SK-N-SH treated with all-trans-retinoic acid at 6 μM for 48 hours (cell line): ENCODE data around the gene ANKRD39.

Experiments used
- ATAC-seq: fragments of 200-7000 bp; cut with Tn5 transposase; 3 replicates; pipeline ENCODE4 v1.9.1; 2020; ENCODE audit warnings: mild to moderate bottlenecking, moderate library complexity
- ARNTL ChIP-seq: fragments of 450-650 bp; formaldehyde crosslinking; IDR thresholded peaks from 2 replicates; pipeline ENCODE4 v1.5.0; 2020; ENCODE audit warnings: low read depth, mild to moderate bottlenecking, moderate library complexity, borderline replicate concordance
- BACH2 ChIP-seq: fragments of 250-450 bp; sonication (Bioruptor Pico); IDR thresholded peaks from 2 replicates; pipeline ENCODE4 v1.9.0; 2021; ENCODE audit warnings: mild to moderate bottlenecking, borderline replicate concordance
- CSDC2 ChIP-seq: fragments of 250-450 bp; sonication (Bioruptor Pico); IDR thresholded peaks from 2 replicates; pipeline ENCODE4 v1.5.0; 2020; ENCODE audit warnings: mild to moderate bottlenecking, moderate library complexity
- ESRRG ChIP-seq: fragments of 250-450 bp; sonication (Bioruptor Pico); IDR thresholded peaks from 2 replicates; pipeline ENCODE4 v1.6.1; 2021; ENCODE audit warnings: mild to moderate bottlenecking
- ISL1 ChIP-seq: fragments of 250-450 bp; sonication (Bioruptor Pico); IDR thresholded peaks from 2 replicates; pipeline ENCODE4 v2.1.2; 2022; ENCODE audit warnings: mild to moderate bottlenecking, moderate library complexity
- OSR1 ChIP-seq: fragments of 250-450 bp; sonication (Bioruptor Pico); IDR thresholded peaks from 2 replicates; pipeline ENCODE4 v1.8.0; 2022; ENCODE audit warnings: moderate library complexity, mild to moderate bottlenecking, inconsistent platforms
- PPARA ChIP-seq: fragments of 250-450 bp; sonication (Bioruptor Pico); IDR thresholded peaks from 2 replicates; pipeline ENCODE4 v1.5.0; 2020; ENCODE audit warnings: mild to moderate bottlenecking, borderline replicate concordance
- SNAI2 ChIP-seq: fragments of 250-450 bp; sonication (Bioruptor Pico); IDR thresholded peaks from 2 replicates; pipeline ENCODE4 v1.5.0; 2020; ENCODE audit warnings: mild to moderate bottlenecking, moderate library complexity
- TCF4 ChIP-seq: fragments of 250-450 bp; sonication (Bioruptor Pico); IDR thresholded peaks from 2 replicates; pipeline ENCODE4 v1.8.0; 2021; ENCODE audit warnings: mild to moderate bottlenecking, moderate library complexity, borderline replicate concordance
- TOX ChIP-seq: fragments of 250-450 bp; sonication (Bioruptor Pico); IDR thresholded peaks from 2 replicates; pipeline ENCODE4 v1.8.0; 2021; ENCODE audit warnings: mild to moderate bottlenecking, moderate library complexity, borderline replicate concordance
- TSHZ2 ChIP-seq: fragments of 250-450 bp; sonication (Bioruptor Pico); IDR thresholded peaks from 2 replicates; pipeline ENCODE4 v1.5.0; 2020; ENCODE audit warnings: mild to moderate bottlenecking, moderate library complexity
- ZFP30 ChIP-seq: fragments of 450-650 bp; formaldehyde crosslinking; IDR thresholded peaks from 2 replicates; pipeline ENCODE4 v1.5.0; 2022; ENCODE audit warnings: mild to moderate bottlenecking, moderate library complexity
- ZNF565 ChIP-seq: fragments of 450-650 bp; formaldehyde crosslinking; conservative IDR thresholded peaks from 2 replicates; pipeline ENCODE4 v1.5.0; 2020; ENCODE audit warnings: low read depth, mild to moderate bottlenecking, moderate library complexity
- ZNF70 ChIP-seq: fragments of 450-650 bp; formaldehyde crosslinking; IDR thresholded peaks from 2 replicates; pipeline ENCODE4 v1.5.0; 2020; ENCODE audit warnings: mild to moderate bottlenecking, moderate library complexity
- ZNF8 ChIP-seq: fragments of 450-650 bp; formaldehyde crosslinking; IDR thresholded peaks from 2 replicates; pipeline ENCODE4 v1.5.0; 2020; ENCODE audit warnings: mild to moderate bottlenecking, moderate library complexity
- TF ChIP-seq, protein P1 (sequence below): fragments of 250-450 bp; sonication (Bioruptor Pico); IDR thresholded peaks from 2 replicates; pipeline ENCODE4 v1.8.0; 2021; ENCODE audit warnings: low read depth, mild to moderate bottlenecking, moderate library complexity, borderline replicate concordance
- TF ChIP-seq, protein P2 (sequence below): fragments of 250-450 bp; sonication (Bioruptor Pico); IDR thresholded peaks from 2 replicates; pipeline ENCODE4 v1.8.0; 2020; ENCODE audit warnings: mild to moderate bottlenecking, moderate library complexity, borderline replicate concordance
- TF ChIP-seq, protein P3 (sequence below): fragments of 250-450 bp; sonication (Bioruptor Pico); IDR thresholded peaks from 2 replicates; pipeline ENCODE4 v1.5.1; 2021; ENCODE audit warnings: mild to moderate bottlenecking, moderate library complexity

The ANKRD39 gene

DNA sequence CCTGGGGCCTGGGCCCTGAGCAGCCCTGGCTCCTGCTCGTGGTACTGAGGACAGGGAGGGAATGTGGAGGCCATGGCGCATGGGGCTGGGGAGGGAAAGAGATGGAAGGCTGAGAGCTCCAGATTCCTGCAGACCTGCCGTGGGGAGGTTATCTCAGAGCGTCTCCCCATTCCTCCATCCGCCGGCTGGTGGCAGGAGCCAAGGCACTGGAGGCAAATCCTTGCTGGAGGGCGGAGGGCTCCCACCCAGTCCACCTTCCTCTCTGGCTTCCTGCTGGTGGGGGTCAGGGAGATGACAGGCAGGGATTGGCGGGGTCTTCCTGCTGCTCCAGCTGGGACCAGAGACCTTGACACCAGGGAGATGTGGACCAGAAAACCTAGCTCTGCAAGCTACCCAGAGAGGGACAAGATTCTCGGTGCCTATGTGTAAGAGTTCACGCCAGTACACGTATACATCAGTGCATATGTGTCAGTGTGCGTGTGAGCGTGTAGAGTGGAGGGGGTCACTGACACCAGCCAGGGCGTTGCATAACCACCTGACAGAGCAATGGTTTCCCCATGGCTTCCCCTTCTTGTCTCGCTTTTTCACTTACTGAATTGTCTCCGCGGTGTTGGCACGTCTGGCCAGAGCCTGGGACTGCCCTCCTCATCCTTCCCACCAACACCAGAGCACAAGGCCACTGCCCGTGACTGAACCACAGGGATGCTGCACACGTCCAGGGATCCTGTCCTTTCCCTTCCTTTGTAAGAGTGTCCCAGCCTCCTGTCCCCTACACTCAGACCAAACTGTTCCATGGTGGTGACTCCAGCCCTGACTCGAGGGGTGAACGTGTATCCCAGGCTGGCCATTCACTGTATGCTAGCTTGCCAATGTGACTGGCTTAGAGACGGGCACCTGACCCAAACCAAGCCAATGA is 27.9 kb upstream of the ANKRD39 start:
- no peak for ATAC-seq
- TF ChIP-seq TOX (CRISPR knock-in tag) (no peak), ZNF8 (no peak), ESRRG (CRISPR knock-in tag) (no peak), ZNF70 (CRISPR knock-in tag) (no peak), SNAI2 (CRISPR knock-in tag) (no peak), ARNTL (no peak), CSDC2 (CRISPR knock-in tag) (no peak), ZNF565 (CRISPR knock-in tag) (no peak), ZFP30 (CRISPR knock-in tag) (no peak), PPARA (no peak), BACH2 (CRISPR knock-in tag) (no peak), ISL1 (CRISPR knock-in tag) (no peak)
- TF ChIP-seq, protein P1, sequence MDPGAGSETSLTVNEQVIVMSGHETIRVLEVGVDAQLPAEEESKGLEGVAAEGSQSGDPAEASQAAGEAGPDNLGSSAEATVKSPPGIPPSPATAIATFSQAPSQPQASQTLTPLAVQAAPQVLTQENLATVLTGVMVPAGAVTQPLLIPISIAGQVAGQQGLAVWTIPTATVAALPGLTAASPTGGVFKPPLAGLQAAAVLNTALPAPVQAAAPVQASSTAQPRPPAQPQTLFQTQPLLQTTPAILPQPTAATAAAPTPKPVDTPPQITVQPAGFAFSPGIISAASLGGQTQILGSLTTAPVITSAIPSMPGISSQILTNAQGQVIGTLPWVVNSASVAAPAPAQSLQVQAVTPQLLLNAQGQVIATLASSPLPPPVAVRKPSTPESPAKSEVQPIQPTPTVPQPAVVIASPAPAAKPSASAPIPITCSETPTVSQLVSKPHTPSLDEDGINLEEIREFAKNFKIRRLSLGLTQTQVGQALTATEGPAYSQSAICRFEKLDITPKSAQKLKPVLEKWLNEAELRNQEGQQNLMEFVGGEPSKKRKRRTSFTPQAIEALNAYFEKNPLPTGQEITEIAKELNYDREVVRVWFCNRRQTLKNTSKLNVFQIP (CRISPR knock-in tag) = no peak
- TF ChIP-seq, protein P2, sequence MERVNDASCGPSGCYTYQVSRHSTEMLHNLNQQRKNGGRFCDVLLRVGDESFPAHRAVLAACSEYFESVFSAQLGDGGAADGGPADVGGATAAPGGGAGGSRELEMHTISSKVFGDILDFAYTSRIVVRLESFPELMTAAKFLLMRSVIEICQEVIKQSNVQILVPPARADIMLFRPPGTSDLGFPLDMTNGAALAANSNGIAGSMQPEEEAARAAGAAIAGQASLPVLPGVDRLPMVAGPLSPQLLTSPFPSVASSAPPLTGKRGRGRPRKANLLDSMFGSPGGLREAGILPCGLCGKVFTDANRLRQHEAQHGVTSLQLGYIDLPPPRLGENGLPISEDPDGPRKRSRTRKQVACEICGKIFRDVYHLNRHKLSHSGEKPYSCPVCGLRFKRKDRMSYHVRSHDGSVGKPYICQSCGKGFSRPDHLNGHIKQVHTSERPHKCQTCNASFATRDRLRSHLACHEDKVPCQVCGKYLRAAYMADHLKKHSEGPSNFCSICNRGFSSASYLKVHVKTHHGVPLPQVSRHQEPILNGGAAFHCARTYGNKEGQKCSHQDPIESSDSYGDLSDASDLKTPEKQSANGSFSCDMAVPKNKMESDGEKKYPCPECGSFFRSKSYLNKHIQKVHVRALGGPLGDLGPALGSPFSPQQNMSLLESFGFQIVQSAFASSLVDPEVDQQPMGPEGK (CRISPR knock-in tag) = no peak
- TF ChIP-seq, protein P3, sequence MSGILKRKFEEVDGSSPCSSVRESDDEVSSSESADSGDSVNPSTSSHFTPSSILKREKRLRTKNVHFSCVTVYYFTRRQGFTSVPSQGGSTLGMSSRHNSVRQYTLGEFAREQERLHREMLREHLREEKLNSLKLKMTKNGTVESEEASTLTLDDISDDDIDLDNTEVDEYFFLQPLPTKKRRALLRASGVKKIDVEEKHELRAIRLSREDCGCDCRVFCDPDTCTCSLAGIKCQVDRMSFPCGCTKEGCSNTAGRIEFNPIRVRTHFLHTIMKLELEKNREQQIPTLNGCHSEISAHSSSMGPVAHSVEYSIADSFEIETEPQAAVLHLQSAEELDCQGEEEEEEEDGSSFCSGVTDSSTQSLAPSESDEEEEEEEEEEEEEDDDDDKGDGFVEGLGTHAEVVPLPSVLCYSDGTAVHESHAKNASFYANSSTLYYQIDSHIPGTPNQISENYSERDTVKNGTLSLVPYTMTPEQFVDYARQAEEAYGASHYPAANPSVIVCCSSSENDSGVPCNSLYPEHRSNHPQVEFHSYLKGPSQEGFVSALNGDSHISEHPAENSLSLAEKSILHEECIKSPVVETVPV (CRISPR knock-in tag) = no peak

DNA sequence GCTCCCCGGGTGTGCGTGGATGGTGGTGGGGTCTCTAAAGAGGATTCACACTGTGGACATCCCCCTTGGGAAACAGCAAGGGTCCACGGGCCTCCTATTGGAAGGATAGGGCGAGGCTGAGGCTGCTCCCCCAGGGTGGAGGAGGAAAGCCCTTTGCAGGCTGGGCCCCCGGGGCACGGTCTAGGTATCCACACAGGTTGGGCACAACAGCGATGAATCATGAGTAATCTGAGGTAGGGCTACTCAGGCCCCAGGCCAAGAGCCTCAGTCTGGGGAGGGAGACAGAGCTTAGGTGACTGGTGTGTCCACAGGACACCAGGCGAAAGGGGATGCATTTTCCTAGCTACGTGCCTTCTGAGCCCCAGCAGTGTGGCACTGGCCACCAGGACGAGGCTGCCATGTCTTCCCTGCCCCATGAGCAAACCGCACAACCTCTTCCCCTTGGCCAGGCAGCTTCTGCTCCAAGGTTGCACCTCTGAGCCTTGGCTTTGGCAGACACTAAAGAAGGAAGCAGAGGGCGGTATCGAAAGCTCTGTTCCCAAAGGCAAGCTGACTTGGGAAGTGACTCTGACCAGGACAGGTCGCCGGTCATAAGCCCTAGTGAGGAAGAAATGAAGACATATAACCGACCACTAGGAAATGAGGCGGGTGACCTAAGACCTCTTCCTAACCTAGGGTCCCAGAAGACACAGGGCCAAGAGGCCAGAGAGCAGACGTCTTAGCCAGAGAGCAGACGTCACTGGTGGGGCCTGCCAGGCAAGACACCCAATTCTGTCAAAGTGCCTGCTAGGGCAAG is 26.7 kb upstream of the ANKRD39 start:
- ATAC-seq = no peak
- TF ChIP-seq SNAI2 (CRISPR knock-in tag) (no peak), ZNF8 (no peak), TOX (CRISPR knock-in tag) (no peak), TSHZ2 (CRISPR knock-in tag) (no peak), TCF4 (CRISPR knock-in tag) (no peak)

DNA sequence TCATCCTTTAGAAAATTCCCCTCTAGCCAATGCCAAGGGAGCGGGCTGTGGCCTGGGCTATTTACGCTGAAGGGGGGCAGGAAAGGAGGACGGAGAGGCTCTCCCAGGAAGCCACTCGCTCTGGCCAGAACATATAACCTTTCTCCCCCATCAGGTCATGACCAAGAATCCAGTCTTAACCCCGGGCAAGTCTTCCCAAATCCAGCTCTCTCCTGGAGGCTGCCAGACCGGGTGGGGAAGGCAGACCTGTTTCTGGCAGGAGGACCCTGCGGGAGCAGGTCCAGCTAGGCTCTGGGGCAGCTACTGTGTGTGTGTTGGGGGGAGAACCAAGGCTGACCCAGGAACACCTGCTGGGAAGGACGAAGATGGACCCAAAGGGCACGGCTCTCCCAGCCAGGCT is 25.5 kb upstream of the ANKRD39 start:
- no peak for ATAC-seq
- no peak for TF ChIP-seq TSHZ2 (CRISPR knock-in tag)
- no peak for TF ChIP-seq OSR1 (CRISPR knock-in tag)
- TF ChIP-seq, protein P3 (CRISPR knock-in tag) = no peak
- no peak for TF ChIP-seq TCF4 (CRISPR knock-in tag)
- TF ChIP-seq ZNF565 (CRISPR knock-in tag) = no peak
- no peak for TF ChIP-seq ARNTL
- no peak for TF ChIP-seq CSDC2 (CRISPR knock-in tag)
- TF ChIP-seq, protein P2 (CRISPR knock-in tag) = no peak
- TF ChIP-seq ZNF70 (CRISPR knock-in tag) = no peak
- TF ChIP-seq ZFP30 (CRISPR knock-in tag) = no peak
- no peak for TF ChIP-seq ESRRG (CRISPR knock-in tag)
